ENCODE measurements around the gene MTG2. TPM values are rescaled to one million over a fixed set of nuclear protein-coding genes. Genes with fewer than 3 reads are reported as not detected.

Gene MTG2
- total and polyA plus RNA-seq, 10 of the 15 experiments (the other 5 are each of a cell fraction or from before 2014, with no cell fraction given): 6.2 to 52.4 (median 34.3) TPM

GRCh38 chr20:62232770-62233645 is 50.2 kb downstream of the MTG2 start (continued):
- TF ChIP-seq CEBPZ (IDR thresholded peaks at IDR 0.05; ENCODE audit: low read depth, low read length) (no peak), RAD51 (IDR thresholded peaks at IDR 0.05) (no peak), WRNIP1 (IDR thresholded peaks at IDR 0.05; ENCODE audit: borderline replicate concordance, low read depth, low read length) (no peak), POLR2AphosphoS5 (IDR thresholded peaks at IDR 0.05; ENCODE audit: low read length) (no peak), MAX (IDR thresholded peaks at IDR 0.05; ENCODE audit: low read depth, low read length) (no peak), MTA3 (IDR thresholded peaks at IDR 0.05; ENCODE audit: borderline replicate concordance, low read length) (no peak), ZBTB11 (CRISPR knock-in tag; IDR thresholded peaks at IDR 0.05) (no peak), FOXK2 (IDR thresholded peaks at IDR 0.05) (no peak), NR2C2 (IDR thresholded peaks at IDR 0.05; ENCODE audit: borderline replicate concordance, control insufficient read depth, insufficient read length, low read depth) (no peak), PAX5 (IDR thresholded peaks at IDR 0.05; ENCODE audit: borderline replicate concordance, low read depth, low read length) (no peak)

Measured in GM12878 (cell line).